OCI-LY7 (cell line): ENCODE measurements around the gene PFKL. TPM values are rescaled to one million over a fixed set of nuclear protein-coding genes. Genes with fewer than 3 reads are reported as not detected.

Experiments
- BruUV-seq: library from RNA; stranded (reverse); fragments of 400-500 nt; replicated peaks from 2 replicates; lab custom pipeline; 2021; lab: Mats Ljungman, UMichigan
- CTCF ChIA-PET: fragments of 300-600 bp; sonication (Branson Sonifier 250); formaldehyde crosslinking; loops from one replicate; lab custom pipeline; 2022; ENCODE audit warnings: antibody characterized with exemption; ENCODE audit not compliant: unreplicated experiment; lab: Charles Lee
- POLR2A ChIA-PET: fragments of 300-600 bp; sonication (Branson Sonifier 250); formaldehyde crosslinking; loops from one replicate; lab custom pipeline; 2022; ENCODE audit warnings: antibody characterized with exemption; lab: Charles Lee
- DNase-seq: peaks from one replicate; pipeline ENCODE4 v3.0.0-alpha.2; 2015; ENCODE audit warnings: low spot score
- H2AFZ ChIP-seq: fragments of 200-600 bp; sonication (generic), shearing (Covaris generic); 2 replicates; pipeline ENCODE4 v1.6.1; 2014; ENCODE audit warnings: mild to moderate bottlenecking, antibody characterized with exemption, low read length, moderate library complexity
- H3K27ac ChIP-seq: fragments of 200-600 bp; sonication (generic); 2 replicates; pipeline ENCODE4 v1.5.1; 2014; ENCODE audit warnings: mixed run types, low read depth, mild to moderate bottlenecking, moderate library complexity, low read length, inconsistent platforms; ENCODE audit not compliant: poor library complexity, severe bottlenecking
- H3K36me3 ChIP-seq: fragments of 200-600 bp; sonication (generic); 2 replicates; pipeline ENCODE4 v1.6.1; 2014; ENCODE audit warnings: mild to moderate bottlenecking, antibody characterized with exemption, low read length, moderate library complexity, mixed read lengths; ENCODE audit not compliant: insufficient read depth
- H3K4me1 ChIP-seq: fragments of 200-600 bp; sonication (generic); 2 replicates; pipeline ENCODE4 v1.5.1; 2014; ENCODE audit warnings: mild to moderate bottlenecking, low read length; ENCODE audit not compliant: insufficient read depth, poor library complexity, severe bottlenecking
- H3K4me2 ChIP-seq: fragments of 200-600 bp; sonication (generic); 2 replicates; pipeline ENCODE4 v1.6.1; 2014; ENCODE audit warnings: mild to moderate bottlenecking, low read length
- H3K4me3 ChIP-seq: fragments of 200-600 bp; sonication (generic); 2 replicates; pipeline ENCODE4 v1.5.1; 2014; ENCODE audit warnings: mild to moderate bottlenecking, low read depth, low read length; ENCODE audit not compliant: poor library complexity, severe bottlenecking
- H3K79me2 ChIP-seq: fragments of 200-600 bp; sonication (generic); 2 replicates; pipeline ENCODE4 v1.6.1; 2016; ENCODE audit warnings: low read depth, mild to moderate bottlenecking, low read length, moderate library complexity, mixed read lengths; ENCODE audit not compliant: insufficient read depth
- H3K9me2 ChIP-seq: fragments of 200-600 bp; sonication (generic); 2 replicates; pipeline ENCODE4 v1.6.1; 2016; ENCODE audit warnings: mild to moderate bottlenecking, low read length, mixed read lengths; ENCODE audit not compliant: insufficient read depth
- H3K9me3 ChIP-seq: fragments of 200-600 bp; sonication (generic); 2 replicates; pipeline ENCODE4 v1.6.1; 2014; ENCODE audit warnings: mild to moderate bottlenecking, mixed run types, low read length, mixed read lengths
- H4K20me1 ChIP-seq: fragments of 200-600 bp; sonication (generic); 2 replicates; pipeline ENCODE4 v1.6.1; 2014; ENCODE audit warnings: mild to moderate bottlenecking, antibody characterized with exemption, low read length, moderate library complexity, mixed read lengths; ENCODE audit not compliant: insufficient read depth
- EZH2phosphoT487 ChIP-seq: fragments of 200-600 bp; sonication (generic); IDR thresholded peaks from 2 replicates; pipeline ENCODE4 v1.6.1; 2018; ENCODE audit warnings: low read depth, borderline replicate concordance, mild to moderate bottlenecking, mixed run types, antibody characterized with exemption, low read length, moderate library complexity, mixed read lengths
- intact Hi-C: fragments of 100-400 bp; cut with micrococcal nuclease; formaldehyde crosslinking; loops from one replicate; pipeline ENCODE4 v1.10.0; 2022; ENCODE audit not compliant: unreplicated experiment
- total RNA-seq, 2 experiments: library from RNA; depleted of rRNA in 1 of 2; stranded (reverse); fragments of >200 nt in 1 of 2; shearing (Covaris generic) in 1 of 2; gene quantifications; 2 replicates each; pipeline ENCODE4 v1.2.3, GENCODE V29; 2014 to 2022
- TF ChIP-seq, protein P1 (sequence below): fragments of 200-600 bp; sonication (generic); conservative IDR thresholded peaks from 2 replicates; pipeline ENCODE4 v1.5.1; 2014; ENCODE audit warnings: mild to moderate bottlenecking, antibody characterized with exemption, low read length, moderate library complexity, mixed read lengths

Gene PFKL
- total RNA-seq, 2 experiments from 2014 or later = 102 to 128 TPM

DNA sequence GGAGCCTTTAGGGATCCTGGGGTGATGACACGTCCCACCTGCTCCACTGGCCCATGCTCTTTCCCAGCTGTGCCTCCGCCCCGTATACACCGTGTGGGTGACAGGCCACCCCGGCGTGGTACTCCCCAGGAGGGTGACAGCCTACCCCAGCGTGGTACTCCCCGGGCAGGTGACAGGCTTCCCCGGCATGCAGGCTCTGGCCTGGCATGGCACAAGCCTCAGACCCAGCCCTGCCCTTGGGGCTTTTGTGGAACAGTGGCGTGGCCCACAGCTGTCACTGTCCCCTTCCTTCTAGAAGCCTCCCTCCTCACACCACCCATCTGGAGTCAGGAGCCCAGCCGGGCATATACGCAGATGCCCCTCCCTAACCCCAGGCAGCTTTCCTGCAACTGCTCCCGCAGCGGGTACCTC lies 4.7 kb upstream of the PFKL start:
- no TSS peak for BruUV-seq
- intact Hi-C loops = no loop called here
- peaks cover 51% of the 10 kb centered on the region for H3K4me1 ChIP-seq
- ChIA-PET CTCF (no interaction called here), POLR2A (no interaction called here)
- no peaks in the 10 kb centered on the region for H3K79me2 ChIP-seq
- TF ChIP-seq EZH2phosphoT487 = no peak
- TF ChIP-seq, protein P1, sequence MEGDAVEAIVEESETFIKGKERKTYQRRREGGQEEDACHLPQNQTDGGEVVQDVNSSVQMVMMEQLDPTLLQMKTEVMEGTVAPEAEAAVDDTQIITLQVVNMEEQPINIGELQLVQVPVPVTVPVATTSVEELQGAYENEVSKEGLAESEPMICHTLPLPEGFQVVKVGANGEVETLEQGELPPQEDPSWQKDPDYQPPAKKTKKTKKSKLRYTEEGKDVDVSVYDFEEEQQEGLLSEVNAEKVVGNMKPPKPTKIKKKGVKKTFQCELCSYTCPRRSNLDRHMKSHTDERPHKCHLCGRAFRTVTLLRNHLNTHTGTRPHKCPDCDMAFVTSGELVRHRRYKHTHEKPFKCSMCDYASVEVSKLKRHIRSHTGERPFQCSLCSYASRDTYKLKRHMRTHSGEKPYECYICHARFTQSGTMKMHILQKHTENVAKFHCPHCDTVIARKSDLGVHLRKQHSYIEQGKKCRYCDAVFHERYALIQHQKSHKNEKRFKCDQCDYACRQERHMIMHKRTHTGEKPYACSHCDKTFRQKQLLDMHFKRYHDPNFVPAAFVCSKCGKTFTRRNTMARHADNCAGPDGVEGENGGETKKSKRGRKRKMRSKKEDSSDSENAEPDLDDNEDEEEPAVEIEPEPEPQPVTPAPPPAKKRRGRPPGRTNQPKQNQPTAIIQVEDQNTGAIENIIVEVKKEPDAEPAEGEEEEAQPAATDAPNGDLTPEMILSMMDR = no peak
- H3K36me3 ChIP-seq = no peaks in the 10 kb centered on the region
- peak; percentile 17 for DNase-seq
- H3K4me2 ChIP-seq = peak overlapping the region; percentile 30; the same call in 1 of the 2 replicates
- no peaks in the 10 kb centered on the region for H3K9me2 ChIP-seq
- H3K9me3 ChIP-seq = no peaks in the 10 kb centered on the region
- H4K20me1 ChIP-seq = no peaks in the 10 kb centered on the region
- no peak overlapping the region for H3K27ac ChIP-seq
- no peak overlapping the region for H3K4me3 ChIP-seq
- peak overlapping the region; percentile 21; the same call in 1 of the 2 replicates for H2AFZ ChIP-seq

DNA sequence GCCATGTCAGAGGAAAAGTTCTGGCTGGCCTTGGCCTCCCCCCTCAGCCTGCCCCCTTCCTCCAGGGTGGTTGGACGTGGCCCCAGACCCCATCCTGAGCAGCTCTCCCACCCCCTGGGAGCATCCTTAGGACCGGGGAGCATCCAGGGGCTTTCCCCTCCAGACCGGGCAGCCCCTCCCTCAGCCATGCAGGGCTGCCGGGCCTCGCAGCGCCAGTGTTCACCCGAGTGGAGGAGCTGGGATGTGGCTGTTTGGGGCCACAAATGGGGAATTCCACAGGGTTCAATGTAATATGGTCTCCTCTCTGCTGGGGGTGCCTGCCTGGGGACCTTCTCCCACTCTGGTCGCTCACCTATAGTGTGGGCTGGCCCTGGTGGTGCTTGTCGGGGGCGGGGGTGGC lies 4.2 kb upstream of the PFKL start:
- Histone ChIP-seq H3K9me2 (no peaks in the 10 kb centered on the region), H3K79me2 (peaks cover 1% of the 10 kb centered on the region; the same call in 1 of the 2 replicates), H3K36me3 (no peaks in the 10 kb centered on the region), H3K27ac (no peak overlapping the region), H3K4me3 (no peak overlapping the region), H3K4me1 (peaks cover 51% of the 10 kb centered on the region), H3K4me2 (peak overlapping the region; percentile 30), H3K9me3 (no peaks in the 10 kb centered on the region), H4K20me1 (no peaks in the 10 kb centered on the region), H2AFZ (peak overlapping the region; percentile 21; the same call in 1 of the 2 replicates)
- BruUV-seq = no TSS peak
- intact Hi-C loops = no loop called here
- POLR2A ChIA-PET = no interaction called here
- CTCF ChIA-PET = interaction anchor here (0.6 kb wide), 1 partner anchor 87 kb away, joined by 3 read pairs; no protein-coding TSS in a partner anchor
- no peak for DNase-seq
- TF ChIP-seq EZH2phosphoT487 = no peak
- TF ChIP-seq, protein P1 = 0 out of 2 replicates have a peak, but pooled peaks have one; percentile 18

DNA sequence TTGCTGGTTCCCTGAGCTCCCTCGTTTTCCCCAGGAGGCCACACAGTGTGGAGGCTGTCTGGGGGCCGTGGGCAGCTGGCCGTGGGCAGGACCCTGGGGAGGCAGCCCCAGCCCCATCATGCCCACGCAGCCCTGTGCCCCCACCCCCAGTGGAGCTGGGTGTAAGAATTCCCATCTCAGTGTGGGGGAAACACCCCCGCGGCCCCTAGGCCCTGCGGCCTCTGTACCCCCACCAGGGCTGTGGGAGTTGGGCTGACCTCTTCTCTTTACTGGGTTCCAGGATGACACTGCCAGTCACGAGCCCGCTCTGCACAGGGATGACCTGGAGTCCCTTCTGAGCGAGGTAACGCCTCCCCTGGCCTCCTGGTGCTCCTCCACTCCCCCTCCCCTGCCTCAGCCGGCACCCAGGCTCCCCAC lies 3.7 kb upstream of the PFKL start:
- peaks cover 56% of the 10 kb centered on the region for H3K4me1 ChIP-seq
- intact Hi-C loops = no loop called here

More for the DNA sequence above, 3.7 kb upstream of the PFKL start:
- no TSS peak for BruUV-seq
- Histone ChIP-seq H3K4me2 (no peak overlapping the region), H3K9me2 (no peaks in the 10 kb centered on the region), H3K4me3 (no peak overlapping the region), H3K79me2 (peaks cover 6% of the 10 kb centered on the region; the same call in 1 of the 2 replicates), H3K9me3 (no peaks in the 10 kb centered on the region), H3K27ac (no peak overlapping the region), H3K36me3 (no peaks in the 10 kb centered on the region), H2AFZ (no peak overlapping the region; the same call in 1 of the 2 replicates), H4K20me1 (no peaks in the 10 kb centered on the region)
- DNase-seq = no peak
- CTCF ChIA-PET = interaction anchor here (0.6 kb wide), 1 partner anchor 87 kb away, joined by 3 read pairs; no protein-coding TSS in a partner anchor
- TF ChIP-seq EZH2phosphoT487 = no peak
- TF ChIP-seq, protein P1 = no peak
- POLR2A ChIA-PET = no interaction called here
